Measurements from ENCODE around the gene SNX25. TPM values are rescaled to one million over a fixed set of nuclear protein-coding genes. Genes with fewer than 3 reads are reported as not detected.

Gene SNX25
- total and polyA plus RNA-seq, 10 of the 15 experiments (the other 5 are each of a cell fraction or from before 2014, with no cell fraction given): 11.2 to 117 (median 62.8) TPM

DNA sequence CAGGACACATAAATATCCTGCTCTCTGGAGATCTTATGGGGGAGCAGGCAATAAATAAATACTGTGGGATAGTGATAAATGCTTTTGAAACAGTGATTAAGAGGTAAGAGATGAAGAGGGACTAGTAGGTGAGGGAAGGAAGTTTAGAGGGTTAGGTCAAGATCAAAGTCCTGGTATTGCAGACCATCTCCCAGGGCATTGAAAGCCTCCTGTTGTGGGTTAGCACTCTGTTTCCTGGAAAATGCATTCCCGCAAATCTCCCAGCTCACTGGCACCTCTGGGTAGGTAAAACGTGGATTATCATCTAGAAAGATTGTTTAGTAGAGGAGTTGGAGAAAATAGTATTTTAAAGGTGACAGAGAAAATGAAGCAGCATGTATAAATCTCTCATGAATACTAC, 2.2 kb downstream of the SNX25 start (continued):
- TF ChIP-seq, protein P1, sequence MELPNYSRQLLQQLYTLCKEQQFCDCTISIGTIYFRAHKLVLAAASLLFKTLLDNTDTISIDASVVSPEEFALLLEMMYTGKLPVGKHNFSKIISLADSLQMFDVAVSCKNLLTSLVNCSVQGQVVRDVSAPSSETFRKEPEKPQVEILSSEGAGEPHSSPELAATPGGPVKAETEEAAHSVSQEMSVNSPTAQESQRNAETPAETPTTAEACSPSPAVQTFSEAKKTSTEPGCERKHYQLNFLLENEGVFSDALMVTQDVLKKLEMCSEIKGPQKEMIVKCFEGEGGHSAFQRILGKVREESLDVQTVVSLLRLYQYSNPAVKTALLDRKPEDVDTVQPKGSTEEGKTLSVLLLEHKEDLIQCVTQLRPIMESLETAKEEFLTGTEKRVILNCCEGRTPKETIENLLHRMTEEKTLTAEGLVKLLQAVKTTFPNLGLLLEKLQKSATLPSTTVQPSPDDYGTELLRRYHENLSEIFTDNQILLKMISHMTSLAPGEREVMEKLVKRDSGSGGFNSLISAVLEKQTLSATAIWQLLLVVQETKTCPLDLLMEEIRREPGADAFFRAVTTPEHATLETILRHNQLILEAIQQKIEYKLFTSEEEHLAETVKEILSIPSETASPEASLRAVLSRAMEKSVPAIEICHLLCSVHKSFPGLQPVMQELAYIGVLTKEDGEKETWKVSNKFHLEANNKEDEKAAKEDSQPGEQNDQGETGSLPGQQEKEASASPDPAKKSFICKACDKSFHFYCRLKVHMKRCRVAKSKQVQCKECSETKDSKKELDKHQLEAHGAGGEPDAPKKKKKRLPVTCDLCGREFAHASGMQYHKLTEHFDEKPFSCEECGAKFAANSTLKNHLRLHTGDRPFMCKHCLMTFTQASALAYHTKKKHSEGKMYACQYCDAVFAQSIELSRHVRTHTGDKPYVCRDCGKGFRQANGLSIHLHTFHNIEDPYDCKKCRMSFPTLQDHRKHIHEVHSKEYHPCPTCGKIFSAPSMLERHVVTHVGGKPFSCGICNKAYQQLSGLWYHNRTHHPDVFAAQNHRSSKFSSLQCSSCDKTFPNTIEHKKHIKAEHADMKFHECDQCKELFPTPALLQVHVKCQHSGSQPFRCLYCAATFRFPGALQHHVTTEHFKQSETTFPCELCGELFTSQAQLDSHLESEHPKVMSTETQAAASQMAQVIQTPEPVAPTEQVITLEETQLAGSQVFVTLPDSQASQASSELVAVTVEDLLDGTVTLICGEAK (IDR thresholded peaks at IDR 0.05; ENCODE audit: borderline replicate concordance): no peak
- TF ChIP-seq, protein P2, sequence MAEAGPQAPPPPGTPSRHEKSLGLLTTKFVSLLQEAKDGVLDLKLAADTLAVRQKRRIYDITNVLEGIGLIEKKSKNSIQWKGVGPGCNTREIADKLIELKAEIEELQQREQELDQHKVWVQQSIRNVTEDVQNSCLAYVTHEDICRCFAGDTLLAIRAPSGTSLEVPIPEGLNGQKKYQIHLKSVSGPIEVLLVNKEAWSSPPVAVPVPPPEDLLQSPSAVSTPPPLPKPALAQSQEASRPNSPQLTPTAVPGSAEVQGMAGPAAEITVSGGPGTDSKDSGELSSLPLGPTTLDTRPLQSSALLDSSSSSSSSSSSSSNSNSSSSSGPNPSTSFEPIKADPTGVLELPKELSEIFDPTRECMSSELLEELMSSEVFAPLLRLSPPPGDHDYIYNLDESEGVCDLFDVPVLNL (IDR thresholded peaks at IDR 0.05; ENCODE audit: low read depth, low read length): no peak
- TF ChIP-seq BHLHE40 (IDR thresholded peaks at IDR 0.05; ENCODE audit: borderline replicate concordance in 1 of 2, low read depth in 2 of 2, low read length in 1 of 2) (no peak), BACH1 (IDR thresholded peaks at IDR 0.05; ENCODE audit: borderline replicate concordance) (no peak), RELA (IDR thresholded peaks at IDR 0.05; ENCODE audit: borderline replicate concordance, partially characterized antibody) (no peak)
- TF ChIP-seq, protein P3, sequence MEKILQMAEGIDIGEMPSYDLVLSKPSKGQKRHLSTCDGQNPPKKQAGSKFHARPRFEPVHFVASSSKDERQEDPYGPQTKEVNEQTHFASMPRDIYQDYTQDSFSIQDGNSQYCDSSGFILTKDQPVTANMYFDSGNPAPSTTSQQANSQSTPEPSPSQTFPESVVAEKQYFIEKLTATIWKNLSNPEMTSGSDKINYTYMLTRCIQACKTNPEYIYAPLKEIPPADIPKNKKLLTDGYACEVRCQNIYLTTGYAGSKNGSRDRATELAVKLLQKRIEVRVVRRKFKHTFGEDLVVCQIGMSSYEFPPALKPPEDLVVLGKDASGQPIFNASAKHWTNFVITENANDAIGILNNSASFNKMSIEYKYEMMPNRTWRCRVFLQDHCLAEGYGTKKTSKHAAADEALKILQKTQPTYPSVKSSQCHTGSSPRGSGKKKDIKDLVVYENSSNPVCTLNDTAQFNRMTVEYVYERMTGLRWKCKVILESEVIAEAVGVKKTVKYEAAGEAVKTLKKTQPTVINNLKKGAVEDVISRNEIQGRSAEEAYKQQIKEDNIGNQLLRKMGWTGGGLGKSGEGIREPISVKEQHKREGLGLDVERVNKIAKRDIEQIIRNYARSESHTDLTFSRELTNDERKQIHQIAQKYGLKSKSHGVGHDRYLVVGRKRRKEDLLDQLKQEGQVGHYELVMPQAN (conservative IDR thresholded peaks at IDR 0.05): no peak
- TF ChIP-seq, protein P4, sequence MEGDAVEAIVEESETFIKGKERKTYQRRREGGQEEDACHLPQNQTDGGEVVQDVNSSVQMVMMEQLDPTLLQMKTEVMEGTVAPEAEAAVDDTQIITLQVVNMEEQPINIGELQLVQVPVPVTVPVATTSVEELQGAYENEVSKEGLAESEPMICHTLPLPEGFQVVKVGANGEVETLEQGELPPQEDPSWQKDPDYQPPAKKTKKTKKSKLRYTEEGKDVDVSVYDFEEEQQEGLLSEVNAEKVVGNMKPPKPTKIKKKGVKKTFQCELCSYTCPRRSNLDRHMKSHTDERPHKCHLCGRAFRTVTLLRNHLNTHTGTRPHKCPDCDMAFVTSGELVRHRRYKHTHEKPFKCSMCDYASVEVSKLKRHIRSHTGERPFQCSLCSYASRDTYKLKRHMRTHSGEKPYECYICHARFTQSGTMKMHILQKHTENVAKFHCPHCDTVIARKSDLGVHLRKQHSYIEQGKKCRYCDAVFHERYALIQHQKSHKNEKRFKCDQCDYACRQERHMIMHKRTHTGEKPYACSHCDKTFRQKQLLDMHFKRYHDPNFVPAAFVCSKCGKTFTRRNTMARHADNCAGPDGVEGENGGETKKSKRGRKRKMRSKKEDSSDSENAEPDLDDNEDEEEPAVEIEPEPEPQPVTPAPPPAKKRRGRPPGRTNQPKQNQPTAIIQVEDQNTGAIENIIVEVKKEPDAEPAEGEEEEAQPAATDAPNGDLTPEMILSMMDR (IDR thresholded peaks at IDR 0.05 in 2 of 3, conservative IDR thresholded peaks at IDR 0.05 in 1 of 3; ENCODE audit: control insufficient read depth in 2 of 3, extremely low read depth in 1 of 3, insufficient read depth in 1 of 3, low read depth in 3 of 3, low read length in 3 of 3): no peak
